Fibroblast of pulmonary artery (primary cell): ENCODE results near the gene KLK12.
A peak's percentile ranks its signal among the peaks of the same experiment; 100 is the strongest.

Experiments used
- DNase-seq: peaks from one replicate; pipeline ENCODE4 v3.0.0-alpha.2; 2010; ENCODE audit warnings: low read depth
- H3K4me3 ChIP-seq: replicated peaks from 2 replicates; pipeline ENCODE4 v1.5.1; 2011; ENCODE audit warnings: low read depth, mild to moderate bottlenecking, control low read depth, low read length, moderate library complexity
- CTCF ChIP-seq: IDR thresholded peaks from 2 replicates; pipeline ENCODE4 v1.5.1; 2011; ENCODE audit warnings: mild to moderate bottlenecking, control low read depth, low read length, inconsistent platforms; ENCODE audit errors: missing control alignments

KLK12 gene

GRCh38 chr19:51079481-51080110, 44.8 kb upstream of the KLK12 start:
- peak; percentile 66 for DNase-seq
- no peak overlapping the region for H3K4me3 ChIP-seq
- TF ChIP-seq CTCF, result no peak

GRCh38 chr19:51078731-51079130, 43.9 kb upstream of the KLK12 start:
- H3K4me3 ChIP-seq, result no peak overlapping the region
- no peak for TF ChIP-seq CTCF
- DNase-seq, result no peak

DNA sequence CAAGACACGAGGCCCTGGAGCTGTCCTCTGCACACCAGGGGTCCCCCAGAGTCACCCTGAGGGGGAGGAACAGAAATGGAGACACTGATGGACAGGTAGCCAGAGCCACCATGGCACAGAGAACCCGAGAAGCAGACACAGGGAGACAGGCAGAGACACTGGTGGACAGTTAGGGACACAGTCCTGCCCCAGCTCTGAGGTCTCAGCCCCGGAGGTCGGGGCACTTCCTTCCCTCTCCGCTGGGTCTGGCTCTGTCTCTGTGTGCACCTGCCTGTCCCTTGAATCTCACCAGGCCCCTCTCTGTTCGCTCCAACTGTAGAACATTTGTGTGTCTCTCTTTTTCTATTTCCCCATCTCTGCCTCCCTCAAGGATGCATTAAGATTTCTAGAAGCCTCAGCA, 43.3 kb upstream of the KLK12 start:
- DNase-seq, result no peak
- no peak for TF ChIP-seq CTCF

DNA sequence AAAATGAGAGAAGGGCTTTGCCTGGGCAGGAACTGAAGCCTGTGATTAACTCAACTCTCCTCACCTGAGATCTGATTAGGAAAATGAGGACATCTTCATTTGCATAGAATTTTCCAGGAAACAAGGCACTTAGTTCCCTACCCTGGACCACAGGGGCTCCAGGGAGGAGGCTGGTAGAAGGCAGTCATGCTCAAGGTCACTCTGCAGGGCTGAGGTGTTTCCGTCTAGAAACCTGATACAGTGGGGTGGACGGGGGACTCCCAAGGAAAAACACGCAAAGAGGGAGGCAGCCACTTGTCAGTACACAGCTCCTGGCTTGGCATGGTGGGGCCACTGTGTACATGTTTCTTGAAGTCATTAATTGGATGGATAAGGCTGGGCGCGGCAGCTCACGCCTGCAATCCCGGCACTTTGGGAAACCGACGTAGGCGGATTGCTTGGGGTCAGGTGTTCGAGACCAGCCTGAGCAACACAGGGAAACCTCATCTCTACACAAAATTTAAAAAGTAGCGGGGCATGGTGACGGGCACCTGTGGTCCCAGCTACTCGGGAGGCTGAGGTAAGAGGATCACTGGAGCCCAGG, 41.9 kb upstream of the KLK12 start:
- no peak for TF ChIP-seq CTCF
- no peak overlapping the region for H3K4me3 ChIP-seq
- DNase-seq, result no peak

More for the DNA sequence above, 43.3 kb upstream of the KLK12 start:
- H3K4me3 ChIP-seq, result no peak overlapping the region

- no peak overlapping the region for H3K4me3 ChIP-seq
- no peak for DNase-seq
- TF ChIP-seq CTCF, result no peak
These were observed 41.2 kb upstream of the KLK12 start for GRCh38 chr19:51075998-51076397.

DNA sequence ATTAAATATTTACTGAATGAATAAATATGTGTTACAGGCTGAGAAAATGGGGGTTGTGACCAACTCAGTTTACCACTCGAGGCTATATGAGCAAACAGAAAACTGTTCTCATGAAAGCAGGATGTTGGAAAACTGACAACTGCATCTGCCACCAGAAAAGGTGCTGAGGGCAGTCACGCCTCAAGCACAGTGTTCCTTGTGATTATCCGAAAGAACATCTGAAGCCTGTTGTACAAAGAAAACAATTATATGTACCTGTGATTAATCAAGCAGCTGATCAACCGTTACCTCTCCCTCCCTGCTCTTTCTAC, 36.2 kb upstream of the KLK12 start:
- no peak overlapping the region for H3K4me3 ChIP-seq
- no peak for TF ChIP-seq CTCF
- no peak for DNase-seq

DNA sequence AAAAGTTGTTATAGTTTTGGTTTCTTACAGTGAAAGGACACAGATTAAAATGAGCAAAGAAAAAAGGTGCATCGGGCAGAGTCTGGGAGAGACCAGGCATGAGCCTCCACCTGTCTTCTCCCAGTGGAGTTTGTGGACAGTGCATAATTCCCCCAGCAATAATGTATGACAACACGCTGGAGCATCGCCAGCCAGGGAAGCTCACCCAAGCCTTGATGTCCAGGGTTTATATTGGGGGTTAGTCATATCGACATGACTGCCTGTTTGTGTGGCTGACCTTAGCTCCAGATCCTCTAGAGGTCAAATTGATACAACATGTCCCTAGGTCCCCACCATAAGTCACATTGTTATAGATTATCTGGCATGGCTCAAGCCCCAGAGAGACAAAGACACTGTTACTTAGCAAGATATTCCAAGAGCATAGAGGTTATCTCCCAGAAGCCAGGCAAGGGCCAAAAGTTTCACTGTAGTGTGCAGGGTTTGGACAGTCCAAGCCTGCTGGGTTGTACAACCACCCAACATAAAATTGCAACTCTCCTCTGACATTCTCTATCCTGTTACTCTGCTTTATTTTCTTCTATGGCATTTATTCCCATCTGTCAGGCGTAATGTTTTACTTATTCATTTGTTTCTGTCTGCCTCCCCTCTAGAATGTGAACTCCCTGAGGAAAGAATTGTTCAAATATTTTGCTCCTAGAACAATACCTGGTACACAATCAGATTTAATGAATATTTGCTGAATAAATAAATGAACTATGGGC, 35.7 kb upstream of the KLK12 start:
- H3K4me3 ChIP-seq, result no peak overlapping the region
- no peak for TF ChIP-seq CTCF

More for the DNA sequence above, 35.7 kb upstream of the KLK12 start:
- DNase-seq, result no peak
